ENCODE data around the gene NFIB. TPM values are rescaled to one million over a fixed set of nuclear protein-coding genes. Genes with fewer than 3 reads are reported as not detected.

Gene NFIB
- total RNA-seq, 2 donors from 2014 or later, result 74.4 to 80.1 TPM

DNA sequence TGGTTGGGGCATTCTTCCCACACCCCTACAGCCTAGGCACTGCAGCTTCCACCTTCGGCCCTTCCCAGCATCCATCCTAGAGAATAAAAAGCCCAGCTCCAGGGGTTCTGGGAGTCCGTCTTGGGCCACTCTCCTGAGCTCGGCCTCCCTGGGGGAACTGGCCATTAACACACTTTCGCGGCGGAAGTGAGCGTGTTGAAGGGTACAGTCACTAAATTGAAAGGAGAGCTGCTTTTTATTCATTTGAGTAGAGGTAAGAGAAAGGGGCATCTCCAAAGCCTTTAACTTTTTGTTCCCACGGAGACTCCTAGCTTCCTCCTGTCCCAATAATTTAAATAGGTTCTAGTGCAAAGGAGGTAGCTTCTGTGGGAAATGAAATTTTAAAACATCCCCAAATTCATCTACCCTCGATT is 31.0 kb upstream of the NFIB start:
- Histone ChIP-seq H3K27me3 (no peaks in the 10 kb centered on the region), H3K9me3 (no peaks in the 10 kb centered on the region), H3K36me3 (no peaks in the 10 kb centered on the region), H3K4me1 (peaks cover 0 to 58% of the 10 kb centered on the region in 2 donors), H3K4me3 (peak overlapping the region in 1 of 2 donors; percentile 60), H3K27ac (peak overlapping the region; percentile 92 to 93)
- TF ChIP-seq, protein P1, sequence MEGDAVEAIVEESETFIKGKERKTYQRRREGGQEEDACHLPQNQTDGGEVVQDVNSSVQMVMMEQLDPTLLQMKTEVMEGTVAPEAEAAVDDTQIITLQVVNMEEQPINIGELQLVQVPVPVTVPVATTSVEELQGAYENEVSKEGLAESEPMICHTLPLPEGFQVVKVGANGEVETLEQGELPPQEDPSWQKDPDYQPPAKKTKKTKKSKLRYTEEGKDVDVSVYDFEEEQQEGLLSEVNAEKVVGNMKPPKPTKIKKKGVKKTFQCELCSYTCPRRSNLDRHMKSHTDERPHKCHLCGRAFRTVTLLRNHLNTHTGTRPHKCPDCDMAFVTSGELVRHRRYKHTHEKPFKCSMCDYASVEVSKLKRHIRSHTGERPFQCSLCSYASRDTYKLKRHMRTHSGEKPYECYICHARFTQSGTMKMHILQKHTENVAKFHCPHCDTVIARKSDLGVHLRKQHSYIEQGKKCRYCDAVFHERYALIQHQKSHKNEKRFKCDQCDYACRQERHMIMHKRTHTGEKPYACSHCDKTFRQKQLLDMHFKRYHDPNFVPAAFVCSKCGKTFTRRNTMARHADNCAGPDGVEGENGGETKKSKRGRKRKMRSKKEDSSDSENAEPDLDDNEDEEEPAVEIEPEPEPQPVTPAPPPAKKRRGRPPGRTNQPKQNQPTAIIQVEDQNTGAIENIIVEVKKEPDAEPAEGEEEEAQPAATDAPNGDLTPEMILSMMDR (IDR thresholded peaks at IDR 0.05), result no peak
- DNase-seq (ENCODE audit: low spot score), result no peak

DNA sequence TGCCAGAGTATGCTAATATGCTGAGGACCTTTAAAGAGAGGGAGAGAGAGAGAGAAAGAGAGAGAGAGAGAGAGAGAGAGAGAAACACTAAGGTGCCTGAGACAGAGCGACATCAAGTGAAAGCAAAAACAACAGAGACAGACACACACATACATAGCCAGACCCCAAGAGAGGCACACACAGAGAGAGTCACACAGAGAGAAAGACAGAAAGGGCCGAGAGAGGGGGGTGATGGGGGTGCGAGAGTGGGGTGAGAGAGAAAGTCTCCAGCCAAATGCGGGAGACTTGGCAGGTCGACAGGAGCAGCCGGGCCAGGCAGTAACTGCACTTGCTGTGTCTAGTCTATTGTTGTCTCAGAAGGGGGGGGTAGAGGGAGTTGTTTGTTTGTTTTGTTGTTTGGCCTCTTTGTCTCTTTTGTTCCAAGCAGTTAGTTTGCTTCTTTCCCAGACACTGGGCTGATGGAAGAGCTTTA is 30.1 kb upstream of the NFIB start:
- no peak for DNase-seq (ENCODE audit: low spot score)
- H3K4me1 ChIP-seq, result peaks cover 0 to 50% of the 10 kb centered on the region in 2 donors
- no peaks in the 10 kb centered on the region for H3K9me3 ChIP-seq
- H3K27ac ChIP-seq, result peak overlapping the region; percentile 92 to 93
- TF ChIP-seq, protein P1 (IDR thresholded peaks at IDR 0.05), result no peak
- H3K4me3 ChIP-seq, result peak overlapping the region; percentile 25 to 45
- no peaks in the 10 kb centered on the region for H3K36me3 ChIP-seq
- H3K27me3 ChIP-seq, result no peaks in the 10 kb centered on the region

DNA sequence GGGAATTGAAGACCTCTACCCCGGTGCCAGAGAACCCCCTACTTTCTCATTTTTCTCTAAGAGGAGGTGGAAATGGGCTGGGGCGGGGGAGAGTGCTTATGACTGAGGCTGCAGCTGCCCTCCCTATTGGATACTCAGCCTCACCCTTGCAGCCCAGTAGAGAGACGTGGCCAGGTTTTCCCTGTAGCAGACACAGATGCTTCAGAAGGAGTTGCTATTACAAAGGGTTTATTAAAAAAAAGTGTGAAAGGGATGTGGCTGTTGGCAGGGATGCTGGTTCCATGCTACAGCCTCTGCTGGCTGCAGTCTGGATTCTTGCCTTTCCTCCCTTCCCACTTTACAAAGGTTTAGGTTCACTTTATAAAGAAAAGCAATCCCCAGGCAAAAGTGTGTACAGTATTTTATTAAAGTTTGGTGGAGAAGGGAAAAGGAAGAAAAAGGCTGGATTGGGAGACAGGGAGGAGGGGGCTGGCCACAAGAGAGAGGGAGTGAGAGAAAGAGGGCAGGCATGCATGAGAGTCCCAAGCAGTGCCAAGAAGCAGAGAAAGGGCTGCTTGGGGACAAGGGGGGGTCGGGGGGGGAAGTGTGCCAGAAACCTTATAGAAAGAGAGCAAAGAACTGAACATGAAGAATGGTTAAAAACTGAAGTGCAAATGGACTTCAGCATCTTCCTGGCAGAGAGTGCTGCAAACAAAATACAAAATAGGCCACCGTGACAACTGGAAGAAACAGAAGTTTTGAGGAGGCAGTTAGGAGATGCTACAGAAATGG is 29.5 kb upstream of the NFIB start:
- H3K4me1 ChIP-seq, result peaks cover 0 to 45% of the 10 kb centered on the region in 2 donors

DNA sequence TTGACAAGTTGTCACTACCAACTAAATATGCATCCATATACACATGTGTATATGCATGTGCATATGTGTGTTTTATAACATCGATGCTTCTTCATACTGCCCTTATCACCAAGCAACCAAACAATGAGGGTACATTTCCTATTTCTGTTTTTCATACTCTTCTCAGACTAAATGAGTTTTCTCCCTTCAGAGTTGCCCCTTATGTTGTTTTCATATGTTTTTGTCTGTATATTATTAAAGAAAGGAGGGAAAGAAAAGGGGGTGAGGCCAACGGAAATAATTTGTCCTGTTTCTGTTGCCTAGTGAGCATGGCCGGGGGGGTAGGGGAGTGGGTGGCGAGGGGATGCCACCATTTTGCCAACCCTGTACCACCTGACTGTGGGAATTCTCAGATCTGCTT is 28.8 kb upstream of the NFIB start:
- H3K4me1 ChIP-seq, result peaks cover 0 to 45% of the 10 kb centered on the region in 2 donors
- no peak for DNase-seq (ENCODE audit: low spot score)
- H3K27me3 ChIP-seq, result no peaks in the 10 kb centered on the region
- H3K27ac ChIP-seq, result peak overlapping the region in 1 of 2 donors; percentile 92
- TF ChIP-seq, protein P1 (IDR thresholded peaks at IDR 0.05), result no peak
- no peak overlapping the region for H3K4me3 ChIP-seq
- H3K9me3 ChIP-seq, result no peaks in the 10 kb centered on the region
- no peaks in the 10 kb centered on the region for H3K36me3 ChIP-seq

More for the DNA sequence above, 29.5 kb upstream of the NFIB start:
- H3K27ac ChIP-seq, result peak overlapping the region; percentile 92 to 93
- no peaks in the 10 kb centered on the region for H3K27me3 ChIP-seq
- H3K4me3 ChIP-seq, result peak overlapping the region; percentile 25 to 45
- no peaks in the 10 kb centered on the region for H3K9me3 ChIP-seq
- TF ChIP-seq, protein P1 (IDR thresholded peaks at IDR 0.05), result no peak
- no peak for DNase-seq (ENCODE audit: low spot score)
- H3K36me3 ChIP-seq, result no peaks in the 10 kb centered on the region

DNA sequence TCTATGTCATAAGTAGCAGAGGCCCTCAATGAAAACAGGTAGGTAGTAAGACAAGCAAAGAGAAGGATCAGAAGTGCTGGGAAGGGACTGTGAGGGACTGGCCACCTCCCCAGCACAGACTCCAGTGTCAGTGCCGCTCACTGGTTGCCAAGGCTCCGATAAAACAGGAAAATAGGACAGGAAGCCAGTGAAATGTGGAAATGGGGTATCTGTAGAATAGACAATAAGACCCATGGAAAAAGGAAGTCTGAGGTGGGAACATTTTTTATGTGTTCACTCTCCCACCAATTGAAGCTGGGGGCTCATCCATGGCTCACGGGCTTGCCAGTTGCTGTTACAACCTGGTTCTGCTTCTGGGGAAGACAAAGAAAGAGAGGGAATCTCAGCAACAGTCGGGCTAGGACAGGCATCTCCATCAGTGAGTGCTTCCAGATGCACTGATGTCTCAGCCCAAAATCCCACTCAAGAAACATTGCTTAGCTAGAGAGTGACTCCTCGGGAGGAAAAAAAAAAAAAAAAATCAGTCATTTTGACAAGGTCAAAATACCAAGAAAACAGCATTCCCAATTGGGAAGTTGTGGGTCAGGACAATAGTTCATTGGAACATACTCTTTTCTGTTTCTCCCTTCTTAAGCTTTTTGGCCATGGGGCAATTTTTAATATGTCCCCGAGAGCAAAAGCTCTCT is 27.6 kb upstream of the NFIB start:
- H3K4me3 ChIP-seq, result no peak overlapping the region
- DNase-seq (ENCODE audit: low spot score), result no peak
- H3K27ac ChIP-seq, result peak overlapping the region in 1 of 2 donors; percentile 9
- no peaks in the 10 kb centered on the region for H3K27me3 ChIP-seq
- no peaks in the 10 kb centered on the region for H3K36me3 ChIP-seq
- H3K9me3 ChIP-seq, result no peaks in the 10 kb centered on the region
- peaks cover 0 to 45% of the 10 kb centered on the region in 2 donors for H3K4me1 ChIP-seq
- TF ChIP-seq, protein P1 (IDR thresholded peaks at IDR 0.05), result no peak
